ENCODE measurements around the gene TOMM7.
"Not testable (repeated sequence)": the region's sequence is repeated elsewhere in the genome, so short reads cannot be mapped to it uniquely, and the experiment has no call there.

The TOMM7 gene

GRCh38 chr7:22791204-22792158 lies 31.2 kb downstream of the TOMM7 start:
- no peak overlapping the region for H3K4me3 ChIP-seq (ENCODE audit: insufficient read depth, low read depth, low read length, poor library complexity, severe bottlenecking)
- no peak for DNase-seq
- no peak overlapping the region for H3K27ac ChIP-seq (ENCODE audit: insufficient read depth, low read length, poor library complexity, severe bottlenecking)
- no peaks in the 10 kb centered on the region for H3K27me3 ChIP-seq (replicated peaks; ENCODE audit: control insufficient read depth, insufficient read depth, low read length, poor library complexity, severe bottlenecking)
- H3K36me3 ChIP-seq (ENCODE audit: control insufficient read depth, insufficient read depth, low read length): no peaks in the 10 kb centered on the region
- H3K4me1 ChIP-seq (ENCODE audit: control insufficient read depth, insufficient read depth, low read length, poor library complexity, severe bottlenecking): no peaks in the 10 kb centered on the region
- no peaks in the 10 kb centered on the region for H3K9me3 ChIP-seq (ENCODE audit: control insufficient read depth, low read length)

- not testable (repeated sequence) for H3K4me1 ChIP-seq (ENCODE audit: control insufficient read depth, insufficient read depth, low read length, poor library complexity, severe bottlenecking); H3K36me3 ChIP-seq (ENCODE audit: control insufficient read depth, insufficient read depth, low read length); H3K4me3 ChIP-seq (ENCODE audit: insufficient read depth, low read depth, low read length, poor library complexity, severe bottlenecking); H3K9me3 ChIP-seq (ENCODE audit: control insufficient read depth, low read length); H3K27me3 ChIP-seq (replicated peaks; ENCODE audit: control insufficient read depth, insufficient read depth, low read length, poor library complexity, severe bottlenecking); H3K27ac ChIP-seq (ENCODE audit: insufficient read depth, low read length, poor library complexity, severe bottlenecking); DNase-seq
Measured at GRCh38 chr7:22790640-22791039, 32.0 kb downstream of the TOMM7 start.

GRCh38 chr7:22787951-22788350 lies 34.7 kb downstream of the TOMM7 start:
- H3K4me1 ChIP-seq (ENCODE audit: control insufficient read depth, insufficient read depth, low read length, poor library complexity, severe bottlenecking): no peaks in the 10 kb centered on the region
- no peak overlapping the region for H3K4me3 ChIP-seq (ENCODE audit: insufficient read depth, low read depth, low read length, poor library complexity, severe bottlenecking)
- no peaks in the 10 kb centered on the region for H3K27me3 ChIP-seq (replicated peaks; ENCODE audit: control insufficient read depth, insufficient read depth, low read length, poor library complexity, severe bottlenecking)
- H3K36me3 ChIP-seq (ENCODE audit: control insufficient read depth, insufficient read depth, low read length): no peaks in the 10 kb centered on the region
- no peak overlapping the region for H3K27ac ChIP-seq (ENCODE audit: insufficient read depth, low read length, poor library complexity, severe bottlenecking)
- no peak for DNase-seq
- no peaks in the 10 kb centered on the region for H3K9me3 ChIP-seq (ENCODE audit: control insufficient read depth, low read length)

GRCh38 chr7:22786290-22786932 lies 36.2 kb downstream of the TOMM7 start:
- no peaks in the 10 kb centered on the region for H3K4me1 ChIP-seq (ENCODE audit: control insufficient read depth, insufficient read depth, low read length, poor library complexity, severe bottlenecking)
- no peak overlapping the region for H3K27ac ChIP-seq (ENCODE audit: insufficient read depth, low read length, poor library complexity, severe bottlenecking)
- H3K4me3 ChIP-seq (ENCODE audit: insufficient read depth, low read depth, low read length, poor library complexity, severe bottlenecking): no peak overlapping the region
- H3K9me3 ChIP-seq (ENCODE audit: control insufficient read depth, low read length): no peaks in the 10 kb centered on the region
- no peaks in the 10 kb centered on the region for H3K27me3 ChIP-seq (replicated peaks; ENCODE audit: control insufficient read depth, insufficient read depth, low read length, poor library complexity, severe bottlenecking)
- H3K36me3 ChIP-seq (ENCODE audit: control insufficient read depth, insufficient read depth, low read length): no peaks in the 10 kb centered on the region
- no peak for DNase-seq

- no peaks in the 10 kb centered on the region for H3K36me3 ChIP-seq (ENCODE audit: control insufficient read depth, insufficient read depth, low read length)
- H3K4me1 ChIP-seq (ENCODE audit: control insufficient read depth, insufficient read depth, low read length, poor library complexity, severe bottlenecking): no peaks in the 10 kb centered on the region
- H3K27me3 ChIP-seq (replicated peaks; ENCODE audit: control insufficient read depth, insufficient read depth, low read length, poor library complexity, severe bottlenecking): no peaks in the 10 kb centered on the region
- H3K4me3 ChIP-seq (ENCODE audit: insufficient read depth, low read depth, low read length, poor library complexity, severe bottlenecking): no peak overlapping the region
- H3K27ac ChIP-seq (ENCODE audit: insufficient read depth, low read length, poor library complexity, severe bottlenecking): no peak overlapping the region
- DNase-seq: no peak
- no peaks in the 10 kb centered on the region for H3K9me3 ChIP-seq (ENCODE audit: control insufficient read depth, low read length)
Measured at GRCh38 chr7:22784346-22784745, 38.3 kb downstream of the TOMM7 start.

GRCh38 chr7:22783421-22783820 lies 39.2 kb downstream of the TOMM7 start:
- Histone ChIP-seq H3K36me3 (ENCODE audit: control insufficient read depth, insufficient read depth, low read length) (no peaks in the 10 kb centered on the region), H3K27ac (ENCODE audit: insufficient read depth, low read length, poor library complexity, severe bottlenecking) (no peak overlapping the region), H3K9me3 (ENCODE audit: control insufficient read depth, low read length) (no peaks in the 10 kb centered on the region), H3K4me1 (ENCODE audit: control insufficient read depth, insufficient read depth, low read length, poor library complexity, severe bottlenecking) (no peaks in the 10 kb centered on the region), H3K27me3 (replicated peaks; ENCODE audit: control insufficient read depth, insufficient read depth, low read length, poor library complexity, severe bottlenecking) (no peaks in the 10 kb centered on the region), H3K4me3 (ENCODE audit: insufficient read depth, low read depth, low read length, poor library complexity, severe bottlenecking) (no peak overlapping the region)
- no peak for DNase-seq

GRCh38 chr7:22782616-22783232 lies 39.9 kb downstream of the TOMM7 start:
- H3K27ac ChIP-seq (ENCODE audit: insufficient read depth, low read length, poor library complexity, severe bottlenecking): no peak overlapping the region
- H3K4me1 ChIP-seq (ENCODE audit: control insufficient read depth, insufficient read depth, low read length, poor library complexity, severe bottlenecking): no peaks in the 10 kb centered on the region
- no peaks in the 10 kb centered on the region for H3K27me3 ChIP-seq (replicated peaks; ENCODE audit: control insufficient read depth, insufficient read depth, low read length, poor library complexity, severe bottlenecking)
- no peak overlapping the region for H3K4me3 ChIP-seq (ENCODE audit: insufficient read depth, low read depth, low read length, poor library complexity, severe bottlenecking)
- no peaks in the 10 kb centered on the region for H3K9me3 ChIP-seq (ENCODE audit: control insufficient read depth, low read length)
- DNase-seq: peak; percentile 11 to 43 (median 27)
- no peaks in the 10 kb centered on the region for H3K36me3 ChIP-seq (ENCODE audit: control insufficient read depth, insufficient read depth, low read length)

GRCh38 chr7:22781230-22781711 lies 41.4 kb downstream of the TOMM7 start:
- H3K27me3 ChIP-seq (replicated peaks; ENCODE audit: control insufficient read depth, insufficient read depth, low read length, poor library complexity, severe bottlenecking): no peaks in the 10 kb centered on the region
- H3K9me3 ChIP-seq (ENCODE audit: control insufficient read depth, low read length): no peaks in the 10 kb centered on the region
- no peaks in the 10 kb centered on the region for H3K36me3 ChIP-seq (ENCODE audit: control insufficient read depth, insufficient read depth, low read length)
- H3K4me1 ChIP-seq (ENCODE audit: control insufficient read depth, insufficient read depth, low read length, poor library complexity, severe bottlenecking): no peaks in the 10 kb centered on the region
- H3K27ac ChIP-seq (ENCODE audit: insufficient read depth, low read length, poor library complexity, severe bottlenecking): no peak overlapping the region
- no peak for DNase-seq
- no peak overlapping the region for H3K4me3 ChIP-seq (ENCODE audit: insufficient read depth, low read depth, low read length, poor library complexity, severe bottlenecking)

GRCh38 chr7:22779730-22780323 lies 42.8 kb downstream of the TOMM7 start:
- H3K4me3 ChIP-seq (ENCODE audit: insufficient read depth, low read depth, low read length, poor library complexity, severe bottlenecking); H3K4me1 ChIP-seq (ENCODE audit: control insufficient read depth, insufficient read depth, low read length, poor library complexity, severe bottlenecking); H3K9me3 ChIP-seq (ENCODE audit: control insufficient read depth, low read length); H3K27ac ChIP-seq (ENCODE audit: insufficient read depth, low read length, poor library complexity, severe bottlenecking); H3K36me3 ChIP-seq (ENCODE audit: control insufficient read depth, insufficient read depth, low read length); DNase-seq; H3K27me3 ChIP-seq (replicated peaks; ENCODE audit: control insufficient read depth, insufficient read depth, low read length, poor library complexity, severe bottlenecking): not testable (repeated sequence)

Measured in effector memory CD4-positive, alpha-beta T cell (primary cell).